ENCODE results near the gene UNK. TPM values are rescaled to one million over a fixed set of nuclear protein-coding genes. Genes with fewer than 3 reads are reported as not detected.
"Not testable (repeated sequence)": the region's sequence is repeated elsewhere in the genome, so short reads cannot be mapped to it uniquely, and the experiment has no call there.

UNK gene
- total RNA-seq, 1 donor from 2014 or later = 14.8 TPM

DNA sequence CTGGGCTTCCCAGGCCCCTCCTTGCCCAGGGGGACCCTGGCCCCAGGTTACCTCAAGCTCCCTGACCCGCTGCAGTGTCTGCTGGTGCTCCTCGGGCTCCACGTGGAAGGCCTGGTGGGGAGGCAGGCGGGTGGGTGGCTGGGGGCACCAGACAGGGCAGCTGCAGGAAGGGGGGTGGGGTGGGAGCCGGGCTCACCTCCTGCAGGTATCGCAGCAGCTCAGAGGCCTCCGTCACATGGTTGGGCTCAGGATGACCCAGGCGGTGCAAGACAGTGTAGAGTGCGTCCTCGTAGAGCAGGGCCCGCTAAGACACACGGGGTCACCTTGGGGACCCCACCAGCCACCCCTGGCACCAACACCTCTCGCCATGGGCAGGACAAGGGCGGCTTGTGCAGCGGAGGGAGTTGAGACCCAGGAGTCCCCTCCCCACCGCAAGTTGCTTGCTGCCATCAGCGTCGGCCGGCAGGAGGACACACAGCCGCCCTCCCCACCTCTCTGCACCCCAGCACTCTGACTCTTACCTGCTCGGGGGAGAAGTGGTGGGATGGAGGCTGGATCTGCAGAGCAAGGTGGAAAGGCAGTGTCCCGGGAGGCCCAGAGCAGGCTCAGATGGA is 58.5 kb downstream of the UNK start:
- ATAC-seq = no peak
- intact Hi-C loops (cut with micrococcal nuclease) = no loop called here
- peak; percentile 29 for DNase-seq

DNA sequence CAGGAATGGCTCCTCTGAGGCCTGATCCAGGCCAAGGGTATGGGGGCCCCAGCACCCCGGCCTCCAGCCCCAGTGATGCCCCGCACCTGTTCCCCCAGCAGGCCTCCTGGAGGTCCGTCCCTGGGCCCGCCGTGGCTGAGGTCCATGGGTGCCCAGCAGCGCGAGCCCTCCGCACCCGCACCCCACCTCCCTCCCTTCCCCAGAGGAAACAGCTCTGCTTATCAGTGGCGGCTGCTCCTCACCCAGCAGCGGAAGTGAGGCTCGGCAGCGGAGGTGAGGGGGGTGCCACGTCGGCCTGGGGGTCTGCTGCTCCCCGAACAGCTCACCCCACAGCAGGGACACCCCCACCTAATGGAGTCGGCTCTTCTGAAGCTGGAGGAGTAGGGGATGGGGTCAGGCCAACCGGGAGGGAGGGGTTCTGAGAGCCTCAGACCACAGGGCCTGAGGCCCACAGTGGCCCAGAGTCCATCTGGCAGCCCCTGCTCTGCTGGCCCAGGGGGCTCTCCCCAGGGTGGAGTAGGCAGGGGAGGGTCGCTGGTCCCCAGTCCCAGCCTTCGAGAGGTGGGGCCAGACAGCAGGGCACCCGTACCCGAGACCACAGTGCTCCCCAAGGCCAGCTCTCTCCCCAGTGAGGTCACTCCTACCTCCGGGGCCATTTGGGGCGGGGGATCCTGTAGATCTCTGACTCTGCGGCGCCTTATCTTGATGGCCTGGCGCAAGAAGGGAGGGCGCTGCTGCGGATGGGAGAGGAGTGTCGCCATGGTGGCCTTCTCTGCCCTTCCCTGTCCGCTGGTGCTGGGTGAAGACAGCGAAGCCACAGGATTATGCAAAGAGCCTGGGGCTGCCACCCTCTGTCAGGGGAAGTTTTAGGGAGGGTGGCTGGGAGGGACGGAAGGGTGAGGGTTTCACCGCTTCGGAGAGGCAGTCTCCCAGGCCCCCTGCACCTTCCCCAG is 59.2 kb downstream of the UNK start, which contains the start of gene UNC13D:
TSS of gene UNC13D (minus strand) at position 828 of the 953 bp plus-strand sequence. CDS start at position 761, 67 bp downstream.
- ATAC-seq = peak; percentile 10
- intact Hi-C loops (cut with micrococcal nuclease) = no loop called here
- peak; percentile 53 for DNase-seq

DNA sequence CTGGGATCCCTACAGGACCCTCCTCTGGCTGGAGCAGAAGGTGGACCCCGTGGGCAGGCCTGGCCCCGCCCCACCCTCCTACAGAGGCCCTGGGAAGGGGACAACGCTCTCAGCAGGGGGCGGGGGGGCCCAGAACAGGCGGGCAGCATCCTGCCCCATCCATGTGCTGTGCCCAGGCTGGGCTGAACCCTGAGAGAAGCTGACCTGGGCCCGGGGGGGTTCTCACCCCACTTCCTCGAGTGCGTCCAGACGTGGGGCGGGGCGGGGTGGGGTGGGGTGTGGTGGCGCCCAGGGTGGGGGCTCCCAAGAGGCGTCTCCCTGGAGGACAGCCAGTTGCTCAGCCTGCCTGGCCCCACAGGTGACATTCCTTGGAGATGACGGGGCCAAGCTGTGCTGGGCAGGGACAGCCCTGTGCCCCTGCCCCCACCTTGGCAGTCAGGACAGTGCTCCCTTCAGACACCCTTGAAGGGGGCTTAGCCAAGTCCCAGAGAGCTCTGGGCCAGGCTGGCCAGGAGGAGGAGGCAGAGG is 60.0 kb downstream of the UNK start:
- ATAC-seq (peak; percentile 70), DNase-seq (peak; percentile 63)
- intact Hi-C loops (cut with micrococcal nuclease) = no loop called here

DNA sequence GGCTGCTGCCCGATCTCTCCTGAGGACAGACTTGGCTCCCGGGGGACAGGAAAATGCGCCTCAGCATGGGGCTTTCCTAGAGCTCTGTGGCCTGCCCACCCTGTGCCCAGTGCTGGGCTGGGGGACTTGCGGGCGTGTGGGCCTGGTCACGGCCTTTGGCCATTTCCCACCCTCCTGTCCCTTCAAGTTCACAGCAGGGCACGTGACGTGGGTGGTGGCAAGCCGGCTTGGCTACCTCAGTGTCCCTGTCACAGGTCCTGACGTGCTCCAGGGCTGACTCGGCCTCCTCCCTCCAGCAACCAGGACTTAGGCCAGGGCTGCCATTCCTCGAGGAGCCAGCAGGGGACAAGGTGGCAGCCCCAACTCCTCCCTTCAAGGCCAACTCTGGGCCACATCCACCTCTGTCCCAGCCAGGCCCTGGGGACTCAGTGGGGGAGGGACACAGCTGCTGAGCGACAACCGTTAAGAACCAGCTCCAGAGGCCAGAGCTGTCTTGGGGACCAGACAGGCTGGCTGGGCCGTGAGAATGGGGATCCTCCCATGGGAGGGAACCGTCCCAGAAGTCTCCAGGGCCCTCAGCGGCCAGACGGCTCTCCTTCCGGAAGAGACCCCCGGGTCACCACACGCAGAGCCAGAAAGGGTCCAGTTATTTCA is 60.6 kb downstream of the UNK start:
- DNase-seq (peak; percentile 87), ATAC-seq (peak; percentile 78)
- intact Hi-C loops (cut with micrococcal nuclease) = no loop called here

DNA sequence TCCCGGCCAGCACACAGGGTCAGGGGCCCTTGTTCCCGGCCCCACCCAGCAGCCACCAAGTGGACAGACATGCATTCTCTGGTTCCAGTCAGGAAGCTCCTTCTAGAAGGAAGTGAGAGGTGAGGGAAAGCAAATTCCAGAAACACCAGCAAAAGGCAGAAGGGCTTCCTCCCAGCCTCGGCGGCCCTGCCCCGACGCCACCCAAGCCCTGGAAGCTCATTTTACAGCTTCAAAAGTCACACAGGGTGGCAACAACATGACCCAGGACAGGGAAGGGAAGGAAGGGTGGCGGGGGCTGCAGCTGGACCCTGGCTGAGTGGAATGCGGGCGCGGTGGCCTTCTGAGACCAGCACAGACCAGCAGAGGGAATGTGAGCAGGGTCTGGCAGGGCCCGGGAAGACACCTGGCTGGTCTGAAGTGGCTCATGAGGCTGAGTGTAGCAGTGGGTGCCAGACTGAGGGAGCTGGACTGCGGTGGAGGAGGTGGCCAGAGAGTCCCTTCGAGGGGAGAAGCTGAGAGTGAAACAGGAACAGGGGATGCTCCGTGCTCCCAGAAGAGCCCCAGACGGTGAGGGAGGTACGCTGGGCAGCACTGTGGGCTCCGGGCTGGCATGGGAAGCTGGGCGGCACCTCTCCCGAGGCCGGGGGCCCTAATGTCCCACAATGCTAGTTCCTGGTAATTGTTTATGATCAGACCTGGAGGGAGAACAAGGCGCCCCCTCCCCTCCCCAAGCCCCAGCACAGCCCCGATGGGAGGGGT is 61.5 kb downstream of the UNK start:
- DNase-seq = peak; percentile 34
- intact Hi-C loops (cut with micrococcal nuclease) = no loop called here
- no peak for ATAC-seq

DNA sequence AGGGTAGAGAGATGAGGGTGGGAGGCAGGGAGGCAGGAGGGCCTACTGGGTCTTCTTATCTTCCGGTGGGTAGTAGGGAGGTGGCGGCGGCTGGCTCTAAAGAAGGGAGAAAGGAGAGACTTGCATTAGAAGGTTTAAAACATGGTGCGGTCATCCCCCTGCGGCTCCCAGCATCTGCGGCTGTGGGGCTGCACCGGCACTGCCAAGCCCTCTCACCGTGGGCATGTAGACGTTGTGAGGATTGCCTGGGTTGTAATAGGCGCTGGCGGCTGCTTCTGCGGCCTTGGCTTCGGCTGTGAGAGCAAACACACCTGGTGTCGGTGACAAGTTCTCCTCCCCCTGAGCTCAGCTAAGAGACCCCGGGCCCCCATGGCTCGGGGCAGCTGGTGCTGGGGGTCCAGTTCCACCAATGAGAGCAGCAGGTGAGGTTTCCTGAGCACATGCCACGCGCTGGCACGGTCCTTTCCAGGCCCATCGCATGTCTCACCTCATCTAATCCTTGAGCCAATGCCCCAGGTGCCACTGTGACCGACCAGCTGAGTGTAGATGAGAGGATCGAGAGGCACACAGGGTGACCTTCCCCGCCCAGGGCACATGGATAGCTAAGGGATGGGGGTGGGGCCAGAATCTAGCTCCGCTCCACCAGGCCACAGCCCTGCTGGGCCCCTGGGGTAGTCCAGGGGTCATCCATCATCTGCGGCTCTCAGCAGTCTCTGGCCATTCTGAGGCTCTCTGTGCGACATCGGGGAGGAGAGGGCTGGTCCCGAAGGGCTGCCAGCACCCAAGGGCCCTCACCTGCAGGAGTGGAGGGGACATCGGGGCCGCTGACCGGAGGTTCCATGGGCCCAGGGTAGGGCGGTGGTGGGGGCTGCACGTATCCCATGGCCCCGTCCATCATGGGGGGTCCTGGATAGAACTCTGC is 62.3 kb downstream of the UNK start:
- no peak for ATAC-seq
- DNase-seq = peak; percentile 29
- intact Hi-C loops (cut with micrococcal nuclease) = no loop called here

DNA sequence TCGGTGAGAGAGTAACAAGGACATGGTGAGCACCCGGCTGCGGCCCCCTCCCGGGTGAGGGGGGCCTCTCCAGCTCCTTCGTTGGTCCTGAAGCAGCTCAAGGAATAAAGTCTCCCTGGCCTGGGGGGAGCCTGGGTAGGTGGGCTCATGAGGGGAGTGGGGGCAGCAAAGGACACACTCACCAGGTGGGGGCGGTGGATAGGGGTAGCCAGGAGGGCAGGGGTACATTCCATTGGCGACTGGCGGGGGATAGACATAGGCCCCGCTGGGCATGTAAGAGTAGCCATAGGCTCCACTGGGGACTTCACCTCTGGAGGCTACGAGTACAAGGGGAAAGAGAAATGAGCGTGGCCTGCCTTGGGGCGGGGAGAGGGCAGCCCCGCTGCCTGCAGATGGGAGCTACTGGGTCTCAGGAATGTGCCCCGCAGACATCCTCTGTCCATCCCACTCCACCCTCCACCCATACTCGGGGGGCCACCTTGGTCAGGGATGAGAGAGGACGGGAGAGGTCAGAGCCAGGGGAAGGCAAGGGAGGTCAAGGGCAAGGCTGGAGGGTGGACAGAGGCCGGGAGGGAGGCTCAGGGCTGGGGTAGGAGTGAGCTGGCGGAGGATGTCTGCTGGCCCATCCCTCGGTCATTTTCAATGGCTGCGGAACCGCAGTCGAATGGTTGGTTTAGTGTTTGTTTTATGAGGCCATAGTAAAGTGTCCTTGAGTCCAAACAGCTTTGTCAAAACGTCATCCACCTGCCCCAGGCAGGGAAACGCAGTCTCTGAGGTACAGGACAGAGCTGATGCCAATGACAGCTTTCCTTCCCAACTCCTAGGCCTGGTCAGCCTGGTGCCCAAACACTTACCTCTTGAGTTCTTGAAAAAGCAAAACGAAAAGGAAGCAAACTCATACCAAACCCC is 63.3 kb downstream of the UNK start:
- intact Hi-C loops (cut with micrococcal nuclease) = no loop called here
- DNase-seq (peak; percentile 23), ATAC-seq (no peak)

DNA sequence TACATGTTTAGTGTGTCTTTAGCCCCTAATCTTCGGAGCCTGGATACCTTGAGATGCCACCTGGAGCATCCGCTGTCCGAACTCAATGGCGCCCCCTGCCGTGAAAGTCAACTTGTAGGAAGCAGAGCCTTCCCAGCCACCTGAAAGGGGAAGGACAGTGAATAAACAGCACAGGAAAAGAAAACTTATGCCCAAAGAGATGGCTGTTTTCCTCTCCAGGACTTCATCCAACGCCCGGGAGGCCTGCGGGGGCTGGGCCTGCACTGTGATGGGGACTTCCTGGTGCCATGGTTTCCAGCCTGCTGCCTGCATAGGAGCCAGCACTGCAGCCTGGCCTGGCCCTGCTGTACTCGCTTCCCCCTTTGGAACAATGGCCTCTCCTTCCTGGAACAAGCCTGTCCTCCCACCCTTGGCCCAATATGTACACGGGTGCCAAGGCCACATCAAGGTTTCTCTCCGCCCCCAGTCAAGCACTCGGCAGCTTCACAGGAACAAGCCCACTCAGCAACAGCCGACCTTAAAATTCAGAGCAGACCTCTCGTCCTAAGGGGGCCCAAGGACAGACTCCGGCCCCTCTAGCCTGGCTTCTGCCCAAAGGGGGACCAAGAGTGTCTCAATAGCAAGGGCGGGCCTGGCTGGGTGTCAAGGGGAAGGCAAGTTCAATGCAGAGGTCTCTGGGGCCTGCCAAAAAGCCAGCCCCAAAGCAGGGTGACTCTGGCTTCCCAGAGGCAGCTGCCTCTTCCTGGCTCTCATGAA is 64.1 kb downstream of the UNK start:
- DNase-seq = peak; percentile 85
- ATAC-seq = peak; percentile 12
- intact Hi-C loops (cut with micrococcal nuclease) = no loop called here

DNA sequence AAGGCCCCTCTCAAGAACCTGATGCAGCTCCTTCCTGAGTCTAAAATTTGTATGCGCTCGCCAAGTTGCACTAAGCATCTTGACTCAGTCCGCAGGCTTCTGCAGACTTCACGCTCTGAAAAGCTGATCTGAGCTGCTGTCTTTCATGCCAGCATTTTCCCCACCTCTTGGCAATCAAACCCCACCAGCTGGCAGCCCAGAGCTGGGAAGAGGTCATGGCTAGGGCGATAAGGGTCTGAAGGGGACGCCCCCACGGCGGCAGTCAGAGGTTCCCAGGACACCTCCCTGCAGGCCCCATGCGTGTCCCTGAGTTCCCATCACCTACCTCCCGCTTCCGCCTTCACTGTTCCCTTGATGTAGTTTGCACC is 64.7 kb downstream of the UNK start:
- ATAC-seq = no peak
- no peak for DNase-seq

DNA sequence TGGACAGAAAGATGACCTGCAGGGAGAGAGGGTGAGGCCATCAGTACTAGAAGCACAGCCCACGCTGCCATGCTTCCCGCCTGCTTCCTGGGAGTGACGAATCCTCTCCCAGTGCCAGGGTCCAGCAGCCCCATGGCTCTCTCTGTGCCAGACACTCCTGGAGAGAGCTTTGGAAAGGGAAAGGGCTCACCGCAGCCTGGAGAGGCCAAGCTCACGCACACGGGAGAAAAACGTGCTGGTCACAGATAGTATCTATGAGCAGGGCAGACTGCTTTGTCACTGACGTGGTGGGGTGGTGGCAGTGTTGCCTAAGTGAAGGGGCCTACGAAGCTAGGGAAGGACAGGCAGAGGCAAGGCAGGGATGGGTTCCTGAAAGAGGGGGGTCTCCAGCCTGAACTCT is 65.1 kb downstream of the UNK start:
- DNase-seq = peak; percentile 25
- intact Hi-C loops (cut with micrococcal nuclease) = no loop called here
- no peak for ATAC-seq

More for the DNA sequence above, 64.7 kb downstream of the UNK start:
- intact Hi-C loops (cut with micrococcal nuclease) = no loop called here

DNA sequence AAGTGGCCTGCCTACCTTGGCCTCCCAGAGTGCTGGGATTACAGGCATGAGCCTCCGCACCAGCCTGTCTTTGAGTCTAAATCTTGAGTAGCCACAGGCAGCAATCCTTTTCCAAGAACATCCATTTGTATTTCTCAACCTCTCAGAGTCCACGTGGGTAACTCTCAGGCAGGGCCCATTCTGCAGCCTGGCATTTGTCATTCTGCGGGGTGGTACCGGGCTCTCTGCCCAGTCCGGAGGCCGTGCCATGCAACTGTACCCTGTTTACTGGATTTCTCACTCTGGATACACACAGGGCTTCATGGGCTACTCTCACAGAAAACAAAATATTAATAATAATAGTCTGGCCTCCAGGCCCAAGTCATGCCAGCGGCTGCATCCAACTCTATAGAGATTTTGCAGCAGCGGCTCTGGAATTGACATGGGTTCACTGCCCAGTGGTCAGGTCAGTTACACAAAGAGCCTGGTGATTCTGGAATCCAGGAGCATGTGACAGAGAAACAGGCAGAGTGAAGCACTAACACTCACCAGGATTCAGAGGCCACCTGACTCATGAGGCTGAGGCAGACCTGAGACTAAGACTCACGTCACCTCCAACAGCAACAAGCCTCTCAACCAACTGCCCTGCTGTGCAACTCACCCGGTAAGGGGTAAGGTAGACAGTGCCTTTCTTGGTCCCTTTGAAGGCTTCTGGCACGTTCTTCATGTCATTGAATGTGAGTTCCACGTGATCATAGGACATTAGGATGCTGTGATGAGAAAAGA is 66.5 kb downstream of the UNK start:
- intact Hi-C loops (cut with micrococcal nuclease) = no loop called here
- peak; percentile 11 for ATAC-seq
- DNase-seq = peak; percentile 72

DNA sequence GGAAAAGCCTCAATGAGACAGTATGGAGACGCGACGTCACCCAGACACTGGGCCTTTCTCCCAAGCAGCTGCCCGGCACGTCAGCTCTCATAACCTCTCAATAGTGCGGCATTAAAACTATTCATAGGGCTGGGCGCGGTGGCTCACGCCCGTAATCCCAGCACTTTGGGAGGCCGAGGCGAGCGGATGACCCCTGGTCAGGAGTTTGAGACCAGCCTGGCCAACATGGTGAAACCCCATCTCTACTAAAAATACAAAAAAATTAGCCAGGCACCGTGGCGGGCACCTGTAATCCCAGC is 67.0 kb downstream of the UNK start:
- intact Hi-C loops (cut with micrococcal nuclease); ATAC-seq: not testable (repeated sequence)
- DNase-seq = peak; percentile 23

DNA sequence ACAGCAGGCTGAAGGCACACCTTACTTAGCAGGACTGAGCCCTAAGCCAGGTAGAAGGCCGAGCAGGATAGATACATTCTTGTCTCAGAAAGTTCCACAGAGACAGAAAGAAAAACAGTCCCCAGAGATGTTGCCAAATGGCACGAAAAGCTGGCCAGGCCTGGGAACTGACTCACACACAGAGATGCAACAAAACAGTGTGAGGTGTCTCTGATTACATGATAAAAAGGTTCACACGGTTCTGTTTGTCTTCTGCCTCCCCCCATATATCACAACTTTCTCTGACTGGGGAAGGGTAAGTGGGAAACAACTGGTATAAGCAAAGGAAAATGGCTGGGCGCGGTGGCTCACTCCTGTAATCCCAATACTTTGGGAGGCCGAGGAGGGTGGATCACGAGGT is 68.8 kb downstream of the UNK start:
- no peak for ATAC-seq
- no peak for DNase-seq
- intact Hi-C loops (cut with micrococcal nuclease) = no loop called here

DNA sequence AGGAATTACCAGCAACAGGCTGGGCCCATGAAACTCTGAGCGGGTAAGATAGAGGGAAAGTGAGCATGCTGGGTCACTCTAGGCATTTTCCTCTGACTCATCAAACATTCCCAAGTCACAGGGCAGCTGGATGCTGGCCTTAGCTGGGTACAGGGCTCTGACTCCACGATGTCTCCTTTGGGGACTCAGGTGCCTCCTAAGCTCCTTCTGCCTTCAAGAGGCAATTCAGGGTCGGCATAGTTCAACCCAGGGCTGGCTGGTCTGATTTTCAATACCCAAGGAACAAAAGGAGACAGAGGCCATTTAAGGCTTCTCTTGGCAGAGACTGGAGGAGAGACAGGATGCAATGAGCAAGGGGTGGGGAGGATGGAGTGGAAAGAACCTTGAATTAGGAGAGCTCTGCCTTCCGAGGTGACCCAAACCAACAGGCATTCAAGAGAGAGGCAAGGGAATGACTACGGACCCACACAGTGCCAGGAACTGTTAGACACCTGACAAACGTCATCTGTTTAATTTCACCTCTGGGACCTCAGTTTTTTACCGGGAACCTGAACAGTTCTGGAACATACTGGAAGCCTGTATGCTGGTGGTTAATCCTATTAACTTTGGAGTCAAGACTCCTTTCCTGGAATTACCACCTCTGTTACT is 69.6 kb downstream of the UNK start:
- intact Hi-C loops (cut with micrococcal nuclease) = no loop called here
- peak; percentile 29 for DNase-seq
- ATAC-seq = no peak

DNA sequence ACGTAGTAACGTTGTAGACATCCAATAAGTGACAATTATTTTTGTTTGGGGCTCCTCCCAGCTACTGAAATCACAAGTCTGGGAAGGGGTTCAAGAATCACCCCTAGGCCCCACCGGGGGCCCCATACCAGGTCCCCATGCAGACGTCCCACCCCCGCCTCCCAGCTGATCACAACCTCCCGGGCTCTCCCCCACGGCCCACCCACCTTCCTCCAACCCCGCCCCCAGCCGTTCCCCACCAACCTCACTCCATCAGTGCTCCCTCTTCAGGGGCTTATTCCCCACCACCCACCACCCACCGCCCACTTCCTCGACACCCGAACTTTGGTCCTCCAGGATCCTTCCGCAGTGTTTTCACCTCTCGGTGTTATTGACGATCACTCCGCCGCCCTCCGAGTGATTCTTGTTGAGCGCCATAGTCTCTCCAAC is 70.3 kb downstream of the UNK start:
- DNase-seq (peak; percentile 62), ATAC-seq (peak; percentile 19)
- intact Hi-C loops (cut with micrococcal nuclease) = no loop called here

Data from left ventricle myocardium superior (tissue), 1 donor.